ENCODE data around the gene GDA. TPM values are rescaled to one million over a fixed set of nuclear protein-coding genes. Genes with fewer than 3 reads are reported as not detected.

The GDA gene
- total and polyA plus RNA-seq, 4 experiments from 2014 or later: not detected

Other genes with a start within 250 kb of the GDA start
- 10 to 100 TPM; 16.6 to 18.4 TPM for gene ABHD17B, start 238.2 kb upstream of the GDA start, total RNA-seq
- gene ABHD17B, start 238.2 kb upstream of the GDA start, polyA plus RNA-seq: 10 to 100 TPM; 16.6 to 20.8 TPM
- 10 to 100 TPM in 1 of 2 experiments, 1 to 10 TPM in 1; 8.2 to 10.6 TPM for gene C9orf85, start 237.8 kb upstream of the GDA start, total RNA-seq
- 10 to 100 TPM; 10.5 to 10.9 TPM for gene C9orf85, start 237.8 kb upstream of the GDA start, polyA plus RNA-seq
- gene C9orf57, start 88.8 kb upstream of the GDA start, total RNA-seq: not detected
- not detected for gene C9orf57, start 88.8 kb upstream of the GDA start, polyA plus RNA-seq
- 100 to 1,000 TPM; 143 to 148 TPM for gene ZFAND5, start 215.8 kb downstream of the GDA start, total RNA-seq
- 10 to 100 TPM; 49.3 to 80.4 TPM for gene ZFAND5, start 215.8 kb downstream of the GDA start, polyA plus RNA-seq